HepG2 (cell line): Measurements from ENCODE around the gene ZNF451. TPM values are rescaled to one million over a fixed set of nuclear protein-coding genes. Genes with fewer than 3 reads are reported as not detected.

Experiments
- ATAC-seq: fragments of 200-7000 bp; cut with Tn5 transposase; 3 replicates; pipeline ENCODE4 v1.9.1; 2020; ENCODE audit warnings: mild to moderate bottlenecking, moderate library complexity
- BruUV-seq: library from RNA; stranded (reverse); fragments of 400-500 nt; replicated peaks from 2 replicates; lab custom pipeline; 2021; lab: Mats Ljungman, UMichigan
- CTCF ChIA-PET: fragments of 300-600 bp; formaldehyde crosslinking; extraction: SDS; loops from one replicate; lab custom pipeline; 2021; ENCODE audit warnings: low total read pairs, inconsistent platforms, low intra/inter-chr PET ratio; lab: Yijun Ruan, JAX
- POLR2A ChIA-PET: fragments of 350-600 bp; sonication (Branson Sonifier 250); formaldehyde crosslinking; loops from one replicate; lab custom pipeline; 2020; ENCODE audit warnings: antibody characterized with exemption, inconsistent platforms; lab: Yijun Ruan, JAX
- DNase-seq: peaks from one replicate; pipeline ENCODE4 v3.0.0-alpha.2; 2015; ENCODE audit warnings: low spot score
- FAIRE-seq: peaks from 3 replicates; lab custom pipeline; 2011; peaks lifted over from hg19 to GRCh38; lab: Jason Lieb, UNC
- H2AFZ ChIP-seq: one replicate; pipeline ENCODE4 v1.6.1; 2011; ENCODE audit warnings: low read length, inconsistent platforms
- H3K27ac ChIP-seq: fragments of 300-600 bp; 3 replicates; pipeline ENCODE4 v1.8.0; 2011; ENCODE audit warnings: mixed run types, mild to moderate bottlenecking, mixed read lengths, low read length, inconsistent platforms; ENCODE audit not compliant: insufficient read depth; ENCODE audit errors: extremely low read length
- H3K27me3 ChIP-seq, 2 experiments: fragments of 200-600 bp in 1 of 2; 2 replicates in 1 of 2; 3 replicates in 1 of 2; pipeline versions ENCODE4 v1.6.0 to v1.8.0; 2011; ENCODE audit warnings: low read length in 2 of 2, mild to moderate bottlenecking in 2 of 2, moderate library complexity in 2 of 2, inconsistent platforms in 1 of 2; ENCODE audit not compliant: insufficient read depth in 2 of 2, control insufficient read depth in 1 of 2
- H3K36me3 ChIP-seq, 2 experiments: fragments of 200-600 bp in 1 of 2; replicated peaks in 1 of 2; 2 replicates in 1 of 2; 3 replicates in 1 of 2; pipeline versions ENCODE4 v1.5.1 to v1.8.0; 2011; ENCODE audit warnings: low read length in 2 of 2, inconsistent platforms in 1 of 2; ENCODE audit not compliant: insufficient read depth in 2 of 2, control insufficient read depth in 1 of 2
- H3K4me1 ChIP-seq: 2 replicates; pipeline ENCODE4 v1.5.1; 2012; ENCODE audit warnings: low read length, inconsistent platforms; ENCODE audit not compliant: insufficient read depth
- H3K4me2 ChIP-seq: 2 replicates; pipeline ENCODE4 v1.6.0; 2011; ENCODE audit warnings: low read depth, low read length, inconsistent platforms
- H3K4me3 ChIP-seq, 3 experiments: fragments of 200-600 bp in 1 of 3; sonication (generic), shearing (Covaris generic) in 1 of 3; replicated peaks in 1 of 3; 2 replicates each; pipeline ENCODE4 v1.5.1; 2011 to 2016; ENCODE audit warnings: low read length in 3 of 3, inconsistent platforms in 2 of 3, low read depth in 2 of 3, mild to moderate bottlenecking in 2 of 3, control low read depth in 1 of 3, mixed read lengths in 1 of 3; ENCODE audit not compliant: insufficient read depth in 1 of 3
- H3K79me2 ChIP-seq: one replicate; pipeline ENCODE4 v1.6.1; 2011; ENCODE audit warnings: low read length, inconsistent platforms; ENCODE audit not compliant: insufficient read depth
- H3K9ac ChIP-seq: 2 replicates; pipeline ENCODE4 v1.6.0; 2011; ENCODE audit warnings: mild to moderate bottlenecking, low read depth, low read length, inconsistent platforms; ENCODE audit not compliant: insufficient read depth
- H3K9me3 ChIP-seq: 2 replicates; pipeline ENCODE4 v1.5.1; 2012; ENCODE audit warnings: mild to moderate bottlenecking, low read length
- H4K20me1 ChIP-seq: 2 replicates; pipeline ENCODE4 v1.6.0; 2011; ENCODE audit warnings: inconsistent platforms, mild to moderate bottlenecking, low read length, moderate library complexity; ENCODE audit not compliant: insufficient read depth
- ASH2L ChIP-seq: fragments of 300-600, 200-600 bp; sonication (generic); IDR thresholded peaks from 2 replicates; pipeline ENCODE4 v1.7.0; 2017; ENCODE audit warnings: low read depth, mild to moderate bottlenecking, moderate library complexity, mixed read lengths, low read length; ENCODE audit not compliant: insufficient read length
- ATF4 ChIP-seq, 2 experiments: fragments of 450-650 bp in 1 of 2; sonication (generic) in 1 of 2; formaldehyde crosslinking; IDR thresholded peaks; 2 replicates each; pipeline versions ENCODE4 v1.5.0 to v1.8.0; 2020 to 2022; ENCODE audit warnings: mild to moderate bottlenecking in 1 of 2, missing genetic modification reagents in 1 of 2
- FOXK2 ChIP-seq: fragments of 450-650 bp; IDR thresholded peaks from 2 replicates; pipeline ENCODE4 v1.6.1; 2016
- JDP2 ChIP-seq: sonication (generic); formaldehyde crosslinking; IDR thresholded peaks from 2 replicates; pipeline ENCODE4 v1.8.1; 2022; ENCODE audit warnings: missing genetic modification reagents, borderline replicate concordance
- NBN ChIP-seq: fragments of 450-650 bp; conservative IDR thresholded peaks from 2 replicates; pipeline ENCODE4 v1.6.1; 2017
- NCOR1 ChIP-seq: fragments of 200-600 bp; sonication (generic); IDR thresholded peaks from 2 replicates; pipeline ENCODE4 v1.7.0; 2017; ENCODE audit warnings: antibody characterized with exemption, low read length, borderline replicate concordance
- NFKBIZ ChIP-seq: IDR thresholded peaks from 2 replicates; pipeline ENCODE4 v1.6.1; 2018; ENCODE audit warnings: missing genetic modification reagents, missing compliant biosample characterization
- PHF5A ChIP-seq: IDR thresholded peaks from one replicate; pipeline ENCODE4 v1.6.1; 2018; ENCODE audit warnings: low read depth, missing genetic modification reagents; ENCODE audit not compliant: unreplicated experiment
- SETDB1 ChIP-seq: sonication (generic); formaldehyde crosslinking; IDR thresholded peaks from 2 replicates; pipeline ENCODE4 v1.5.1; 2020; ENCODE audit warnings: missing genetic modification reagents, mild to moderate bottlenecking, borderline replicate concordance
- SOX13 ChIP-seq, 3 experiments: fragments of 450-650 bp in 1 of 3; sonication (generic) in 1 of 3; formaldehyde crosslinking in 1 of 3; IDR thresholded peaks in 2 of 3; conservative IDR thresholded peaks in 1 of 3; 2 replicates each; pipeline versions ENCODE4 v1.5.0 to v1.6.1; 2016 to 2020; ENCODE audit warnings: antibody characterized with exemption in 1 of 3, mild to moderate bottlenecking in 1 of 3, missing compliant biosample characterization in 1 of 3, missing genetic modification reagents in 1 of 3, moderate library complexity in 1 of 3
- TBP ChIP-seq: sonication (generic); formaldehyde crosslinking; IDR thresholded peaks from 2 replicates; pipeline ENCODE4 v1.5.0; 2020; ENCODE audit warnings: missing genetic modification reagents
- ZFP36L1 ChIP-seq: sonication (generic); formaldehyde crosslinking; IDR thresholded peaks from 2 replicates; pipeline ENCODE4 v1.8.0; 2022; ENCODE audit warnings: mild to moderate bottlenecking, missing genetic modification reagents, moderate library complexity
- ZHX1 ChIP-seq: sonication (generic); formaldehyde crosslinking; IDR thresholded peaks from 2 replicates; pipeline ENCODE4 v1.8.1; 2022; ENCODE audit warnings: low read depth, mild to moderate bottlenecking, missing genetic modification reagents
- ZNF367 ChIP-seq: sonication (generic); formaldehyde crosslinking; IDR thresholded peaks from 2 replicates; pipeline ENCODE4 v1.4.0; 2020; ENCODE audit warnings: missing genetic modification reagents, borderline replicate concordance
- ZNF431 ChIP-seq: sonication (generic); formaldehyde crosslinking; IDR thresholded peaks from 2 replicates; pipeline ENCODE4 v1.9.0; 2022; ENCODE audit warnings: missing genetic modification reagents, low read depth, mild to moderate bottlenecking, borderline replicate concordance
- ZNF530 ChIP-seq: sonication (generic); formaldehyde crosslinking; IDR thresholded peaks from 2 replicates; pipeline ENCODE4 v1.5.0; 2020; ENCODE audit warnings: low read depth, mild to moderate bottlenecking, missing genetic modification reagents
- ZNF614 ChIP-seq: IDR thresholded peaks from 2 replicates; pipeline ENCODE4 v1.6.1; 2018; ENCODE audit warnings: missing biosample characterization, missing genetic modification reagents, inconsistent platforms, borderline replicate concordance
- ZNF746 ChIP-seq: sonication (generic); formaldehyde crosslinking; IDR thresholded peaks from 2 replicates; pipeline ENCODE4 v1.8.0; 2022; ENCODE audit warnings: mild to moderate bottlenecking, missing genetic modification reagents
- WGBS: methylation state at CpG from one replicate; pipeline ENCODE4 v1.1.6; 2017; ENCODE audit warnings: low lambda C conversion rate; 5-methylcytosine and 5-hydroxymethylcytosine counted together
- in situ Hi-C: cut with HindIII; loops from 2 replicates; pipeline ENCODE4 v1.10.0; 2017; ENCODE audit warnings: low pct_unique_long_range_greater_than_20kb; ENCODE audit not compliant: extremely low pct_ligation_motif_present
- intact Hi-C: fragments of 100-400 bp; cut with micrococcal nuclease; formaldehyde crosslinking; loops from one replicate; pipeline ENCODE4 v1.10.0; 2022; ENCODE audit not compliant: unreplicated experiment
- polyA plus RNA-seq, 8 experiments: library from polyadenylated mRNA; depleted of rRNA in 3 of 8; stranded (reverse) in 7 of 8; unstranded in 1 of 8; fragments of >200 nt; fragmentation: Illumina TruSeq in 4 of 8; extraction: Trizol in 4 of 8; gene quantifications; 2 replicates each; pipeline versions ENCODE4 v1.2.1 to v1.2.3, GENCODE V29; 2011 to 2016; ENCODE audit warnings: low read depth in 4 of 8, missing spikeins in 1 of 8, mixed read lengths in 1 of 8; ENCODE audit not compliant: insufficient read depth in 1 of 8
- total RNA-seq, 5 experiments: library from RNA; depleted of rRNA; stranded (reverse); fragments of >200 nt; fragmentation: Illumina TruSeq; extraction: Trizol; gene quantifications; 2 replicates each; pipeline ENCODE4 v1.2.3, GENCODE V29; 2016; ENCODE audit warnings: low read depth in 1 of 5
- TF ChIP-seq, protein P1 (sequence below): sonication (generic); formaldehyde crosslinking; IDR thresholded peaks from 2 replicates; pipeline ENCODE4 v1.4.0; 2020; ENCODE audit warnings: missing genetic modification reagents

The ZNF451 gene
- total and polyA plus RNA-seq, 2 of the 13 experiments (the other 11 are each of a cell fraction or from before 2014, with no cell fraction given) = 32.1 to 65.7 TPM

DNA sequence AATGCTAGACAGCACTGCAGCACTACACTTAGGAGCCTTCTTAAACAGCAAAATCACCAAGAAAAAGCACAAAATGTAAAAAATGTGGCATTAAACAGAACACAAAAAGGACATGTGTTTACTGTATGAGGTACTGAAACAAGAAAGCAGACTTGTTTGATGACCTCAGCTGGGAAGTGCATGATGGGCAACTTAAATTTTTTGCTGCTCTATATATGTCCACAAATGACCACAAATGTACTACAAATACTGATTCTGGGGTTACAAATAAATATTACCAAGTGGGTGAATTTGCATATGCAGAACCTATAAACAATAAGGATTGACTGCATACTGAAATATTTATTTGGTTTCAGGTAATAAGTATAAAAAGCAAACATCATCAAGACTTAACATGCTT, 119.0 kb downstream of the ZNF451 start (continued):
- TF ChIP-seq ZNF431 (CRISPR knock-in tag) (no peak), ZNF367 (CRISPR knock-in tag) (no peak), ASH2L (no peak), ATF4 (CRISPR knock-in tag; IDR thresholded peaks at IDR 0.05) (no peak), ZNF614 (CRISPR knock-in tag) (no peak), TBP (CRISPR knock-in tag) (no peak)
- TF ChIP-seq, protein P1, sequence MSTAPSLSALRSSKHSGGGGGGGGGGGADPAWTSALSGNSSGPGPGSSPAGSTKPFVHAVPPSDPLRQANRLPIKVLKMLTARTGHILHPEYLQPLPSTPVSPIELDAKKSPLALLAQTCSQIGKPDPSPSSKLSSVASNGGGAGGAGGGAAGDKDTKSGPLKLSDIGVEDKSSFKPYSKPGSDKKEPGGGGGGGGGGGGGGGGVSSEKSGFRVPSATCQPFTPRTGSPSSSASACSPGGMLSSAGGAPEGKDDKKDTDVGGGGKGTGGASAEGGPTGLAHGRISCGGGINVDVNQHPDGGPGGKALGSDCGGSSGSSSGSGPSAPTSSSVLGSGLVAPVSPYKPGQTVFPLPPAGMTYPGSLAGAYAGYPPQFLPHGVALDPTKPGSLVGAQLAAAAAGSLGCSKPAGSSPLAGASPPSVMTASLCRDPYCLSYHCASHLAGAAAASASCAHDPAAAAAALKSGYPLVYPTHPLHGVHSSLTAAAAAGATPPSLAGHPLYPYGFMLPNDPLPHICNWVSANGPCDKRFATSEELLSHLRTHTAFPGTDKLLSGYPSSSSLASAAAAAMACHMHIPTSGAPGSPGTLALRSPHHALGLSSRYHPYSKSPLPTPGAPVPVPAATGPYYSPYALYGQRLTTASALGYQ = no peak

DNA sequence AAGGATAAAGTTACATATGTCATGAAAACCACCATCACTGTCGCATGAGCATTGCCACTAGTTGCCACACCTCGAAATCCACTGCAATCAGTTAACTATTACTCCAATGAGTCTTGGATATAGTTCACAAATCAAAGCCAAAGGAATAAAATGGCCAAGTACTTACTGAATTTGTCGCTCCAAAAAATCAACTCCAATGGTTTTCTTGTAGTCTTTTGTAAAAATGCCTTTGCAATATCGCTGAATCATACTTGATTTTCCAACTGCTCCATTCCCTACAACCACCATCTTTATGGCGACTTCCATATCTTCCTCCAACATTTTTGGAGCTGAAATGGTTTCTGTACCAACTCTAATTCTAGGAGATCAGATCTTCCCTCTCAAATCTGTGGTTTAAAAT, 120.1 kb downstream of the ZNF451 start:
- H3K79me2 ChIP-seq = peaks cover 10% of the 10 kb centered on the region
- H3K9ac ChIP-seq = no peak overlapping the region
- in situ Hi-C loops = no loop called here
- DNase-seq (no peak), FAIRE-seq (no peak), ATAC-seq (no peak)
- POLR2A ChIA-PET = no interaction called here
- no peaks in the 10 kb centered on the region for H3K27me3 ChIP-seq
- WGBS = 97% methylated on average over 5 of the region's 5 CpGs
- no TSS peak for BruUV-seq
- intact Hi-C loops = no loop called here
- no peak overlapping the region for H3K4me2 ChIP-seq
- H2AFZ ChIP-seq = no peak overlapping the region
- CTCF ChIA-PET = no interaction called here
- H3K4me3 ChIP-seq = no peak overlapping the region
- H3K4me1 ChIP-seq = 0 out of 2 replicates have a peak, but pooled peaks cover 9% of the 10 kb centered on the region
- no peak overlapping the region for H3K27ac ChIP-seq
- no peaks in the 10 kb centered on the region for H3K9me3 ChIP-seq
- H4K20me1 ChIP-seq = no peaks in the 10 kb centered on the region
- H3K36me3 ChIP-seq = no peaks in the 10 kb centered on the region; a peak in 1 of 5 replicates
- TF ChIP-seq SOX13 (IDR thresholded peaks at IDR 0.05) (no peak), SOX13 (CRISPR knock-in tag; conservative IDR thresholded peaks at IDR 0.05 in 1 of 2, IDR thresholded peaks at IDR 0.05 in 1 of 2) (no peak), NFKBIZ (no peak), NCOR1 (no peak), ZFP36L1 (CRISPR knock-in tag) (no peak), JDP2 (CRISPR knock-in tag) (no peak), NBN (no peak), ZNF746 (CRISPR knock-in tag) (no peak), ZHX1 (no peak), PHF5A (CRISPR knock-in tag) (no peak), SETDB1 (CRISPR knock-in tag) (no peak), FOXK2 (no peak), ZNF530 (CRISPR knock-in tag) (no peak)
